Thyroid gland (tissue), 4 donors: Measurements from ENCODE around the gene CLASP1.

Source experiments
- CTCF ChIP-seq, 6 experiments: fragments of 200-600 bp in 3 of 6; fragments of 450-650 bp in 3 of 6; sonication (generic) in 3 of 6; IDR thresholded peaks; one replicate each; pipeline ENCODE4 v1.5.1; 2016 to 2019; ENCODE audit warnings: antibody characterized with exemption in 6 of 6, mild to moderate bottlenecking in 2 of 6, inconsistent platforms in 1 of 6, moderate library complexity in 1 of 6
- POLR2A ChIP-seq, 2 donors: fragments of 450-650 bp; IDR thresholded peaks; one replicate each; pipeline ENCODE4 v1.6.1; 2017; ENCODE audit warnings: antibody characterized with exemption in 2 of 2, mild to moderate bottlenecking in 2 of 2, moderate library complexity in 1 of 2

- no peak for TF ChIP-seq CTCF (IDR thresholded peaks at IDR 0.05)
- no peak for TF ChIP-seq POLR2A (IDR thresholded peaks at IDR 0.05)
Observed at GRCh38 chr2:121539750-121540469, 109.4 kb downstream of the CLASP1 start.
